ENCODE results near the gene AP5S1. TPM values are rescaled to one million over a fixed set of nuclear protein-coding genes. Genes with fewer than 3 reads are reported as not detected.

The AP5S1 gene
- total and polyA plus RNA-seq, 12 donors: 9.6 to 50.3 (median 23.0) TPM

- no peak for DNase-seq
- Histone ChIP-seq H3K9me3 (replicated peaks in 1 of 3) (no peaks in the 10 kb centered on the region), H3K27me3 (no peaks in the 10 kb centered on the region), H3K4me3 (peak overlapping the region in 1 of 4 donors; percentile 37), H3K27ac (peak overlapping the region; percentile 92 to 97 (median 96)), H3K36me3 (replicated peaks in 1 of 2) (peaks cover 0 to 13% of the 10 kb centered on the region in 2 donors), H3K4me1 (replicated peaks in 1 of 2) (peaks cover 41 to 67% of the 10 kb centered on the region in 2 donors)
- WGBS, 4 donors: 85 to 94% (median 88%) methylated on average over 3 of the region's 3 CpGs
- TF ChIP-seq POLR2A (IDR thresholded peaks at IDR 0.05) (no peak), CTCF (IDR thresholded peaks at IDR 0.05) (no peak)
- intact Hi-C loops (cut with DNase I): no loop called here
Observed at GRCh38 chr20:3808544-3808943, 11.8 kb upstream of the AP5S1 start.

GRCh38 chr20:3811467-3812258 is 8.7 kb upstream of the AP5S1 start:
- Histone ChIP-seq H3K4me1 (replicated peaks in 1 of 2) (peaks cover 35 to 55% of the 10 kb centered on the region in 2 donors), H3K27ac (peak overlapping the region; percentile 82 to 97 (median 93)), H3K9me3 (replicated peaks in 1 of 3) (no peaks in the 10 kb centered on the region), H3K27me3 (no peaks in the 10 kb centered on the region), H3K4me3 (peak overlapping the region in 2 of 4 donors; percentile 5 to 49), H3K36me3 (replicated peaks in 1 of 2) (no peaks in the 10 kb centered on the region)
- intact Hi-C loops (cut with DNase I): no loop called here
- 1 to 3% (median 1%) methylated on average over 16 to 20 of the region's 20 CpGs for WGBS, 4 donors
- TF ChIP-seq POLR2A (IDR thresholded peaks at IDR 0.05): peak; percentile 75 to 84
- peak in 2 of 6 experiments; percentile 3 to 4 for TF ChIP-seq CTCF (IDR thresholded peaks at IDR 0.05)
- DNase-seq: peak; percentile 99 to 100 (median 99)

- intact Hi-C loops (cut with DNase I): no loop called here
- Histone ChIP-seq H3K27ac (peak overlapping the region; percentile 82 to 97 (median 93)), H3K4me1 (replicated peaks in 1 of 2) (peaks cover 29 to 49% of the 10 kb centered on the region in 2 donors), H3K27me3 (no peaks in the 10 kb centered on the region), H3K9me3 (replicated peaks in 1 of 3) (no peaks in the 10 kb centered on the region), H3K4me3 (no peak overlapping the region), H3K36me3 (replicated peaks in 1 of 2) (no peaks in the 10 kb centered on the region)
- DNase-seq: no peak
- no peak for TF ChIP-seq CTCF (IDR thresholded peaks at IDR 0.05)
- TF ChIP-seq POLR2A (IDR thresholded peaks at IDR 0.05): no peak
- 93 to 97% (median 94%) methylated on average over 9 of the region's 9 CpGs for WGBS, 4 donors
Observed at GRCh38 chr20:3812259-3812681, 8.1 kb upstream of the AP5S1 start.

GRCh38 chr20:3812975-3813847 is 7.1 kb upstream of the AP5S1 start:
- Histone ChIP-seq H3K9me3 (replicated peaks in 1 of 3) (no peaks in the 10 kb centered on the region), H3K4me3 (no peak overlapping the region), H3K27ac (peak overlapping the region in 4 of 5 donors; percentile 24 to 96 (median 76)), H3K36me3 (replicated peaks in 1 of 2) (no peaks in the 10 kb centered on the region), H3K27me3 (no peaks in the 10 kb centered on the region), H3K4me1 (replicated peaks in 1 of 2) (peaks cover 20 to 41% of the 10 kb centered on the region in 2 donors)
- intact Hi-C loops (cut with DNase I): no loop called here
- TF ChIP-seq POLR2A (IDR thresholded peaks at IDR 0.05): no peak
- 60 to 71% (median 64%) methylated on average over 8 of the region's 8 CpGs for WGBS, 4 donors
- DNase-seq: peak in 1 of 7 donors; percentile 31

Measured in adrenal gland (tissue), 12 donors.